ENCODE results near the gene TRIM65.

GRCh38 chr17:75878174-75878998 is 18.4 kb downstream of the TRIM65 start, which contains the start of gene TRIM47:
- TF ChIP-seq ZNF114 (CRISPR knock-in tag; IDR thresholded peaks at IDR 0.05) (no peak), CTCF (conservative IDR thresholded peaks at IDR 0.05; ENCODE audit: low read depth in 2 of 2) (0 out of 4 replicates have a peak, but pooled peaks of 1 of the 2 experiments have one; percentile 1), POLR2AphosphoS5 (IDR thresholded peaks at IDR 0.05; ENCODE audit: low read depth) (no peak), REST (IDR thresholded peaks at IDR 0.05; ENCODE audit: unreplicated experiment) (no peak)
